Heart left ventricle (tissue), 16 donors: ENCODE measurements around the gene SEZ6L. TPM values are rescaled to one million over a fixed set of nuclear protein-coding genes. Genes with fewer than 3 reads are reported as not detected.

Experiments used
- ATAC-seq, 4 donors: fragments of 200-7000 bp; cut with Tn5 transposase; one replicate each; pipeline ENCODE4 v1.9.1; 2020 to 2022; ENCODE audit warnings: moderate library complexity in 4 of 4, mild to moderate bottlenecking in 3 of 4, moderate number of reproducible peaks in 1 of 4
- DNase-seq, 5 donors: peaks; one replicate each; pipeline ENCODE4 v3.0.0-alpha.2; 2020
- H3K27ac ChIP-seq, 12 donors: fragments of 200-600 bp; sonication (generic) in 4 of 12; one replicate each; pipeline versions ENCODE4 v1.5.0 to v1.8.0; 2016 to 2022; ENCODE audit warnings: mild to moderate bottlenecking in 2 of 12
- H3K27me3 ChIP-seq, 9 donors: fragments of 200-600 bp; sonication (generic) in 2 of 9; one replicate each; pipeline versions ENCODE4 v1.5.1 to v1.8.0; 2016 to 2022; ENCODE audit warnings: mild to moderate bottlenecking in 3 of 9
- H3K36me3 ChIP-seq, 9 donors: fragments of 200-600 bp; sonication (generic) in 2 of 9; one replicate each; pipeline versions ENCODE4 v1.5.0 to v1.8.0; 2018 to 2022; ENCODE audit warnings: mild to moderate bottlenecking in 2 of 9
- H3K4me1 ChIP-seq, 12 donors: fragments of 200-600 bp; sonication (generic) in 4 of 12; one replicate each; pipeline versions ENCODE4 v1.5.0 to v1.8.0; 2016 to 2022; ENCODE audit warnings: mild to moderate bottlenecking in 3 of 12
- H3K4me3 ChIP-seq, 12 donors: fragments of 200-600 bp; sonication (generic) in 4 of 12; one replicate each; pipeline versions ENCODE4 v1.5.0 to v1.8.0; 2017 to 2022; ENCODE audit warnings: mild to moderate bottlenecking in 9 of 12, moderate library complexity in 4 of 12
- H3K9me3 ChIP-seq, 12 donors: fragments of 200-600 bp; sonication (generic) in 4 of 12; one replicate each; pipeline versions ENCODE4 v1.5.0 to v1.8.0; 2016 to 2022; ENCODE audit warnings: mild to moderate bottlenecking in 1 of 12
- POLR2A ChIP-seq, 2 donors: fragments of 450-650 bp; IDR thresholded peaks; one replicate each; pipeline ENCODE4 v1.6.1; 2017; ENCODE audit warnings: antibody characterized with exemption in 2 of 2, mild to moderate bottlenecking in 2 of 2, moderate library complexity in 2 of 2
- whole genome bisulfite sequencing, 4 donors: extraction: QIAGEN DNeasy Blood & Tissue Kit in 2 of 4; methylation state at CpG; one replicate each; pipeline versions ENCODE4 v1.1.5 to v1.1.7; 2013 to 2018; 5-methylcytosine and 5-hydroxymethylcytosine counted together
- intact Hi-C, 10 donors: fragments of 100-400 bp; cut with DNase I; formaldehyde crosslinking; loops; one replicate each; pipeline versions ENCODE4 v1.11.1 to v1.14.2; 2022
- polyA plus RNA-seq, 2 donors: library from polyadenylated mRNA; stranded (reverse); fragments of 200-250 nt; gene quantifications; one replicate each; pipeline ENCODE4 v1.2.3, GENCODE V29; 2013
- total RNA-seq, 9 donors: library from RNA; depleted of rRNA in 2 of 9; stranded (reverse); fragments of >200 nt in 2 of 9; fragmentation: NEBNext Ultra II Directional in 3 of 9; extraction: Animal tissue kit (Norgen Biotek cat#: 25700) in 3 of 9; gene quantifications; one replicate each; pipeline versions ENCODE4 v1.1.0 to v1.2.4, GENCODE V29; 2016 to 2023
- TF ChIP-seq, protein P1 (sequence below), 12 donors: fragments of 200-600 bp; sonication (generic) in 4 of 12; IDR thresholded peaks; one replicate each; pipeline versions ENCODE4 v1.5.0 to v1.8.0; 2018 to 2022; ENCODE audit warnings: antibody characterized with exemption in 12 of 12, mild to moderate bottlenecking in 5 of 12
- donor health status: ischemic (EF 13 %, LVEDD 7.1; RV severe dilation, severe dysfunction).
- donor health status: healthy with polysubstance abuse.
- donor health status: DM: no; HTN: yes; CAD: no.
- donor health status: DM: no; HTN: no; CAD: no.
- donor health status: ischemic (EF 25% LVEDD 6.9; RV normal size, moderate dysfunction).
- donor health status: ischemic (EF 25% LVEDD 5.7; RV mildly dilated, moderate dysfunction).
- donor health status: healthy.
- donor health status: DM: yes; HTN: yes; CAD: no.
- donor health status: ischemic (EF 35%, LVEDD 5.7; RV mildly dilated, moderate dysfunction).
- donor health status: nonischemic (EF 11% LVEDD 7.7; RV severe dilation, severe dysfunction).
- donor health status: DM: yes; HTN: yes; CAD: no.
- donor health status: PGD.
- donor health status: ischemic (EF 29% LVEDD 5.4; RV normal size, mild dysfunction).
- donor health status: nonischemic (EF 23%, LVEDD 6.1; RV moderate dilation, normal function).

SEZ6L gene
- total and polyA plus RNA-seq, 11 donors = 0.04 to 1.6 (median 0.17) TPM; not detected in 2

DNA sequence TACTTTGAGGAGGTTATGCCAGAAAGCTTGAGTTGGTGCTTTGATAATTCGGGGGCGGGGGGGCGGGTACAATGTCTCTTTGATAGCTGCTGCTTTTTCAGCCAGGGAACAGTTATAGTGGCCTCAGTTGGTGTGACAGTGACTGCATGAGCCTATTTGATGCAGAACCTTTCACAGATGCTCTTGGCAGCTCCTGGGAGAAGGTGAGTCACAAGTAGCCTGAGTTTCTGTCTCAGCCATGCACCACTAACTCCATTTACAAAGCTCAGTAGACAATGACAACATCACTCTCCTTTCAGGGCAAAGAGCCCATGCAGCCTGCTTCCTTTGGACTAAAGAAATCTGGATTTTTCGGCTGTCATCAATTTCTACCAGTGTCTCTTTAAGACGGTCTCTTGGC, 42.1 kb upstream of the SEZ6L start:
- no peak overlapping the region for H3K4me3 ChIP-seq
- H3K36me3 ChIP-seq = no peaks in the 10 kb centered on the region
- H3K27me3 ChIP-seq = peaks cover 0 to 12% (median 3%) of the 10 kb centered on the region in 9 donors
- no peaks in the 10 kb centered on the region for H3K4me1 ChIP-seq
- intact Hi-C loops = no loop called here
- H3K27ac ChIP-seq = no peak overlapping the region
- WGBS, 4 donors = 67 to 83% (median 72%) methylated on average over 4 to 5 of the region's 5 CpGs
- H3K9me3 ChIP-seq = no peaks in the 10 kb centered on the region
- DNase-seq = no peak
- TF ChIP-seq, protein P1, sequence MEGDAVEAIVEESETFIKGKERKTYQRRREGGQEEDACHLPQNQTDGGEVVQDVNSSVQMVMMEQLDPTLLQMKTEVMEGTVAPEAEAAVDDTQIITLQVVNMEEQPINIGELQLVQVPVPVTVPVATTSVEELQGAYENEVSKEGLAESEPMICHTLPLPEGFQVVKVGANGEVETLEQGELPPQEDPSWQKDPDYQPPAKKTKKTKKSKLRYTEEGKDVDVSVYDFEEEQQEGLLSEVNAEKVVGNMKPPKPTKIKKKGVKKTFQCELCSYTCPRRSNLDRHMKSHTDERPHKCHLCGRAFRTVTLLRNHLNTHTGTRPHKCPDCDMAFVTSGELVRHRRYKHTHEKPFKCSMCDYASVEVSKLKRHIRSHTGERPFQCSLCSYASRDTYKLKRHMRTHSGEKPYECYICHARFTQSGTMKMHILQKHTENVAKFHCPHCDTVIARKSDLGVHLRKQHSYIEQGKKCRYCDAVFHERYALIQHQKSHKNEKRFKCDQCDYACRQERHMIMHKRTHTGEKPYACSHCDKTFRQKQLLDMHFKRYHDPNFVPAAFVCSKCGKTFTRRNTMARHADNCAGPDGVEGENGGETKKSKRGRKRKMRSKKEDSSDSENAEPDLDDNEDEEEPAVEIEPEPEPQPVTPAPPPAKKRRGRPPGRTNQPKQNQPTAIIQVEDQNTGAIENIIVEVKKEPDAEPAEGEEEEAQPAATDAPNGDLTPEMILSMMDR (IDR thresholded peaks at IDR 0.05) = no peak
- no peak for TF ChIP-seq POLR2A (IDR thresholded peaks at IDR 0.05)
- ATAC-seq = no peak

- TF ChIP-seq, protein P1 (IDR thresholded peaks at IDR 0.05) = no peak
- no peak for TF ChIP-seq POLR2A (IDR thresholded peaks at IDR 0.05)
- Histone ChIP-seq H3K27ac (no peak overlapping the region), H3K9me3 (no peaks in the 10 kb centered on the region), H3K4me3 (no peak overlapping the region), H3K27me3 (peaks cover 0 to 17% (median 3%) of the 10 kb centered on the region in 9 donors), H3K4me1 (no peaks in the 10 kb centered on the region), H3K36me3 (no peaks in the 10 kb centered on the region)
- DNase-seq (no peak), ATAC-seq (no peak)
- WGBS, 4 donors = 52 to 65% (median 61%) methylated on average over 4 of the region's 4 CpGs
- intact Hi-C loops = no loop called here
Observed at GRCh38 chr22:26127556-26127955, 41.7 kb upstream of the SEZ6L start.

GRCh38 chr22:26131589-26132154, 37.6 kb upstream of the SEZ6L start:
- Histone ChIP-seq H3K36me3 (no peaks in the 10 kb centered on the region), H3K27me3 (peaks cover 0 to 44% (median 5%) of the 10 kb centered on the region in 9 donors), H3K9me3 (no peaks in the 10 kb centered on the region), H3K27ac (no peak overlapping the region), H3K4me3 (no peak overlapping the region), H3K4me1 (no peaks in the 10 kb centered on the region)
- TF ChIP-seq, protein P1 (IDR thresholded peaks at IDR 0.05) = no peak
- no peak for TF ChIP-seq POLR2A (IDR thresholded peaks at IDR 0.05)
- DNase-seq (no peak), ATAC-seq (no peak)
- intact Hi-C loops = no loop called here
- 43 to 50% (median 49%) methylated on average over 10 of the region's 10 CpGs for WGBS, 4 donors

DNA sequence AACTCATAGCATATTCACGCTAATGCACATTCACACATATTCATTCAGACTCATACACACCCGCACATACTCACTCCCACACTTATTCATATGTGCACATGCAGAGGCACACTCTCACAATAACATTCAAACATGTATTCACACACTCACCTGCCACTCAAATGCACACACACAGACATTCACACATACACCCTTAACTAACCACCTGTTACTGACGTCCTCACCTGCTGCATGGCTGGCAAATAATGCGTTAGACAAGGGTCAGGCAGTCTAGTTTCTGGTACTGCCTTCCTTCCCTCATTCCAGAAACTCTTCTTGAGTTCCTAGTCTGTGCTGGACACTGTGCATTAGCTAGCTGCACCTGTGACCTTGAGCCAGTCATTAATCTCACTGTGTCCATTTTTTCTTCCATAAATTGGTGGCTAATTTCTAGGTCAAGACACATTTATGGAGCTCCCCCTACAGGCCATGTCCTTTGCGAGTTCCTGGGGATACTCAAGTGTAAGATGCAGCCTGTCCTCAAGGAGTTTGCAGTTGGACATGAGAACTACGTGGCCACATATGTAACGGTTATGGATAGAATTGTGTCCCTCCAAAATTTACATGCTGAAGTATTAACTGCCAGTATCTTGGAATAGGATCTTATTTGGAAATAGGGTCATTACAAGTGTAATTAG, 34.5 kb upstream of the SEZ6L start:
- Histone ChIP-seq H3K27ac (no peak overlapping the region), H3K4me1 (no peaks in the 10 kb centered on the region), H3K4me3 (no peak overlapping the region), H3K36me3 (no peaks in the 10 kb centered on the region), H3K9me3 (no peaks in the 10 kb centered on the region), H3K27me3 (peaks cover 0 to 44% (median 8%) of the 10 kb centered on the region in 9 donors)
- no peak for DNase-seq
- ATAC-seq = no peak
- TF ChIP-seq, protein P1 (IDR thresholded peaks at IDR 0.05) = peak in 1 of 12 donors; percentile 5
- TF ChIP-seq POLR2A (IDR thresholded peaks at IDR 0.05) = no peak
- intact Hi-C loops = no loop called here
- 71 to 80% (median 77%) methylated on average over 7 of the region's 7 CpGs for WGBS, 4 donors
